Caco-2 (cell line): Measurements from ENCODE around the gene ENO2. TPM values are rescaled to one million over a fixed set of nuclear protein-coding genes. Genes with fewer than 3 reads are reported as not detected.
A peak's percentile ranks its signal among the peaks of the same experiment; 100 is the strongest.

Source experiments
- BruUV-seq: library from RNA; stranded (reverse); fragments of 400-500 nt; replicated peaks from 2 replicates; lab custom pipeline; 2021; lab: Mats Ljungman, UMichigan
- CTCF ChIA-PET: fragments of 300-600 bp; sonication (Branson Sonifier 250); formaldehyde crosslinking; loops from one replicate; lab custom pipeline; 2022; ENCODE audit warnings: antibody characterized with exemption; lab: Charles Lee
- POLR2A ChIA-PET: fragments of 300-600 bp; sonication (Branson Sonifier 250); formaldehyde crosslinking; loops from one replicate; lab custom pipeline; 2022; ENCODE audit warnings: antibody characterized with exemption; lab: Charles Lee
- DNase-seq, 2 experiments: peaks; one replicate each; pipeline versions ENCODE4 v3.0.0 to v3.0.0-alpha.2; 2020 to 2022
- H3K27me3 ChIP-seq: replicated peaks from 2 replicates; pipeline ENCODE4 v1.6.0; 2011; ENCODE audit warnings: low read length; ENCODE audit not compliant: control insufficient read depth, insufficient read depth
- H3K36me3 ChIP-seq: 2 replicates; pipeline ENCODE4 v1.5.1; 2011; ENCODE audit warnings: low read length; ENCODE audit not compliant: control insufficient read depth, insufficient read depth
- H3K4me1 ChIP-seq: fragments of 250-450 bp; sonication (Bioruptor Pico); 2 replicates; pipeline ENCODE4 v1.5.1; 2020; ENCODE audit warnings: mild to moderate bottlenecking
- H3K4me3 ChIP-seq: 2 replicates; pipeline ENCODE4 v1.5.1; 2011; ENCODE audit warnings: low read depth, mild to moderate bottlenecking, control low read depth, low read length
- H3K9me3 ChIP-seq: fragments of 250-450 bp; sonication (Bioruptor Pico); 2 replicates; pipeline ENCODE4 v1.5.1; 2020; ENCODE audit warnings: mild to moderate bottlenecking, moderate library complexity
- H3K27ac Mint-ChIP-seq: one replicate; pipeline ENCODE4 v1.8.0; 2022; ENCODE audit warnings: mixed read lengths; ENCODE audit not compliant: unreplicated experiment
- H3K27me3 Mint-ChIP-seq: one replicate; pipeline ENCODE4 v1.8.0; 2022; ENCODE audit warnings: mixed read lengths; ENCODE audit not compliant: insufficient read depth, unreplicated experiment
- H3K36me3 Mint-ChIP-seq: one replicate; pipeline ENCODE4 v1.8.0; 2022; ENCODE audit warnings: mild to moderate bottlenecking, mixed read lengths; ENCODE audit not compliant: insufficient read depth, unreplicated experiment
- H3K4me1 Mint-ChIP-seq: one replicate; pipeline ENCODE4 v1.8.0; 2022; ENCODE audit warnings: low read depth, mixed read lengths; ENCODE audit not compliant: unreplicated experiment
- H3K4me3 Mint-ChIP-seq: one replicate; pipeline ENCODE4 v1.8.0; 2022; ENCODE audit warnings: mild to moderate bottlenecking, moderate library complexity, mixed read lengths; ENCODE audit not compliant: unreplicated experiment
- H3K9me3 Mint-ChIP-seq: one replicate; pipeline ENCODE4 v1.8.0; 2022; ENCODE audit warnings: mixed read lengths; ENCODE audit not compliant: unreplicated experiment
- CTCF ChIP-seq, 2 experiments: fragments of 200-600 bp in 1 of 2; IDR thresholded peaks; 1 replicate in 1 of 2; 2 replicates in 1 of 2; pipeline versions ENCODE4 v1.5.1 to v1.8.0; 2011 to 2022; ENCODE audit warnings: antibody characterized with exemption in 1 of 2, control low read depth in 1 of 2, inconsistent platforms in 1 of 2, low read depth in 1 of 2, low read length in 1 of 2, mild to moderate bottlenecking in 1 of 2, moderate library complexity in 1 of 2; ENCODE audit not compliant: insufficient read depth in 1 of 2, severe bottlenecking in 1 of 2, unreplicated experiment in 1 of 2
- intact Hi-C: fragments of 100-400 bp; cut with micrococcal nuclease; formaldehyde crosslinking; loops from one replicate; pipeline ENCODE4 v1.10.0; 2022; ENCODE audit not compliant: unreplicated experiment
- total RNA-seq: library from RNA; stranded (reverse); gene quantifications from 2 replicates; pipeline ENCODE4 v1.2.3, GENCODE V29; 2022

ENO2 gene
- total RNA-seq, 1 experiment from 2014 or later = 23.2 TPM

GRCh38 chr12:6928022-6928702 is 13.8 kb downstream of the ENO2 start:
- Histone ChIP-seq H3K36me3 (peaks cover 2% of the 10 kb centered on the region; the same call in 1 of the 2 replicates), H3K27me3 (no peaks in the 10 kb centered on the region), H3K9me3 (no peaks in the 10 kb centered on the region), H3K4me3 (peak overlapping the region; percentile 91), H3K4me1 (peaks cover 43% of the 10 kb centered on the region)
- intact Hi-C loops = no loop called here
- Mint-ChIP-seq H3K36me3 (peaks cover 27% of the 10 kb centered on the region), H3K27me3 (no peaks in the 10 kb centered on the region), H3K9me3 (no peaks in the 10 kb centered on the region), H3K4me3 (peak overlapping the region; percentile 85), H3K4me1 (peaks cover 66% of the 10 kb centered on the region), H3K27ac (peak overlapping the region; percentile 76)
- DNase-seq = peak in 1 of 2 experiments; percentile 51
- ChIA-PET CTCF (interaction anchor here (0.6 to 5.7 kb wide), 4 partner anchors 10 to 168 kb away, joined by 4 to 56 read pairs (median 5); no protein-coding TSS in a partner anchor), POLR2A (interaction anchor here (2.0 kb wide), 3 partner anchors 10 to 18 kb away, joined by 5 to 18 read pairs (median 14); partner anchors contain the start of gene C12orf57)
- BruUV-seq = no TSS peak
- TF ChIP-seq CTCF (IDR thresholded peaks at IDR 0.05; ENCODE audit: insufficient read depth in 1 of 2, low read depth in 1 of 2, low read length in 1 of 2, severe bottlenecking in 1 of 2, unreplicated experiment in 1 of 2) = no peak

- Mint-ChIP-seq H3K36me3 (peaks cover 31% of the 10 kb centered on the region), H3K4me1 (peaks cover 66% of the 10 kb centered on the region), H3K4me3 (peak overlapping the region; percentile 85), H3K9me3 (no peaks in the 10 kb centered on the region), H3K27ac (peak overlapping the region; percentile 76), H3K27me3 (no peaks in the 10 kb centered on the region)
- intact Hi-C loops = no loop called here
- no peak for TF ChIP-seq CTCF (IDR thresholded peaks at IDR 0.05; ENCODE audit: insufficient read depth in 1 of 2, low read depth in 1 of 2, low read length in 1 of 2, severe bottlenecking in 1 of 2, unreplicated experiment in 1 of 2)
- POLR2A ChIA-PET = interaction anchor here (2.0 kb wide), 3 partner anchors 9 to 17 kb away, joined by 5 to 18 read pairs (median 14); partner anchors contain the start of gene C12orf57
- peak in 1 of 2 experiments; percentile 44 for DNase-seq
- Histone ChIP-seq H3K9me3 (no peaks in the 10 kb centered on the region), H3K4me1 (peaks cover 43% of the 10 kb centered on the region), H3K27me3 (no peaks in the 10 kb centered on the region), H3K36me3 (peaks cover 2% of the 10 kb centered on the region; the same call in 1 of the 2 replicates), H3K4me3 (peak overlapping the region; percentile 91)
- BruUV-seq = no TSS peak
- CTCF ChIA-PET = interaction anchor here (0.6 to 5.7 kb wide), 6 partner anchors 10 to 179 kb away, joined by 3 to 56 read pairs (median 5); no protein-coding TSS in a partner anchor
These were observed 14.5 kb downstream of the ENO2 start for GRCh38 chr12:6928703-6929407.
